Fibroblast of gingiva (primary cell): ENCODE data around the gene KIF16B.

ENCODE experiments used
- DNase-seq: peaks from one replicate; pipeline ENCODE4 v3.0.0-alpha.2; 2011; ENCODE audit warnings: low read depth

The KIF16B gene

DNA sequence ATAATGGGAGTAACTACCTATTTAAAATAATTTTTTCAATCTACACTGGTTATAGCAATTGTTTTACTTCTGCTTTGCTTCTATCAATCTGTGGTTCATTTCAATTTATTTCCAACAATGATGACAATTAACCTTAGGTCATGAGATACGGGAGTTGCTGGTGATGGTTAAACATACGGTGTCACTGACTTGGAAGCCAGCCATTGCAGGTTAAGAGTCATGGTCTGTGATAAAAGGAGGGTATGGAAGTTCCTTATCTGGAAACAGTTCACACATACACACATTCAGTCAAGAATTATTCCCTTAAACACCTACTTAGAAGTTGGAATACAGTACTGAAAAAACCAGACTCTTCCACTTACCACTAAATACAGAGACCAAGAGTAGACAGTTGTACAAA is 180.0 kb downstream of the KIF16B start:
- DNase-seq, result no peak

GRCh38 chr20:16392346-16392745 is 180.9 kb downstream of the KIF16B start:
- no peak for DNase-seq

DNA sequence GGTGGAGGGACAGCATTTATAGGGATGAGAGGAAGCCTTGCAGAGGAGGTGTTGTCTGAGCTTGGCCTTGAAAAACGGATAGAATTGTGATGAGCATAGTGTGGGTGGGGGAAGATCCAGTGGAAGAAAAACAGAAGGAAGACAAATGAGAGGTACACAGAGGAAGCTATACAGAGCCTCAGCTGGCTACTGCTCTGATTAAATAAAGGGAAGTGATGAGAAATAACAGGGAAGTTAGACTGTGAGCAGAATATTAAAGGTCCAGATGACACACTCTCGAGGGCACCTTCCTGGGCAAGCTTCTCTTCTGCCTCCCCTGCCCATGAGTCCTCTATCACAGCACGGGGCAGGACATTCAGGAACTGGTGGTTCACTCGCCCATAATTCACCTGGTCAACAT is 182.3 kb downstream of the KIF16B start:
- DNase-seq, result no peak

DNA sequence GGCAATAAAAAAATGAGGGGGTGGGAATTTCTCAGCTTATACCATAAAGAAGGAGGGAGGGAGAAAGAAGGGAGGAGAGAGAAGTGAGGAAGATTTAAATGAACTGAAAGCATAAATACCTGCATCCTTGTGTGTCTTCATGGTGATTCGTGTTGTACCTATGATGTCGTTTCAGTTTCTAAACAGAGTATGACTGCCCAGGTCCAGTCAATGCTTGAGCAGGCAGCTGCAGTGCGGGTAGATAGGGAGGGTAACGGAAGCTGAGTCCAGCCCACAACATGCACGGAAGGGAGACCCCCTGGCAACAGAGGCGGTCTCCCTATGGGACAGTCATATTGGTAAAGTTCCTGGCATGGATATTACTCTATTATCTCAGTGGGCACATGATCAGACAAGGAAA is 184.5 kb downstream of the KIF16B start:
- DNase-seq, result no peak

DNA sequence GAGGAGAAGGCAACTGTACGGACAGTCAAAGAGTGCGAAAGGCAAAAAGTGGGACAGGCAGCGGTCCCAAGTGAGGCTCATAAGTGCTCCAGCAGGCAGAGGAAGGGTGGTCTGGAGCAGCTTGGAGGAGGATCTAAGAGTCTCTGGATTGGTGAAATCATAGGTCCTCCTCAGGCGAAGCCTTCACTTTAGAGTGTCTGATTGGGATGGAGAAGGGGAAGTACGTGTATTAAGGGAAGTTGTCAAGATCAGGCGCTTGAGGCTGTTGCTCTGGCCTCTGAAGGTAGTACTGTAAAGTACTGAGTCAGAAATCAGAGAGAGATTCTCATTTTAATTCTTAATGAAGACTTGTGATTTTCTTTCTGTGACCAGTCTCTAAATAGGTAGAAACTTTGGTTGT is 185.6 kb downstream of the KIF16B start:
- no peak for DNase-seq

DNA sequence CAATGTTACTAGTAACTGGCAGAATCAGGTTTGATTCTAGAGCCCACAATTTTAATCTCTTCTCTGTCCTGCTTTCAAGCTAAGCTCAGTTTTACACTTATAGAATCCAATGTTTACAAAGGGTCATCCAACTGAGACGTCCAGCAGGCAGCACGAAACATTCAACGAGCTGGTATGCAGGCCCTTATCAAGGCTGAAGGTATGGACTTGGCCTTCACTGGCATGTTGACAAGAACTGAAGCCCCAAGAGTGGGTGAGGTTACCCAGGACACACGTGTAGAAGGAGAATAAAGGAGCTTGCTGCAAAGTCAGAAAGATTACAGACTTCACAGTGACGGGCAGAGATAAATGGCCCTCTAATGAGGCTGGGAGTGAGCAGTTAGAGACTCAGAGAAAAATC is 187.4 kb downstream of the KIF16B start:
- no peak for DNase-seq

GRCh38 chr20:16385462-16385861 is 187.8 kb downstream of the KIF16B start:
- DNase-seq, result no peak

- no peak for DNase-seq
Measured at GRCh38 chr20:16381444-16381843, 191.8 kb downstream of the KIF16B start.

DNA sequence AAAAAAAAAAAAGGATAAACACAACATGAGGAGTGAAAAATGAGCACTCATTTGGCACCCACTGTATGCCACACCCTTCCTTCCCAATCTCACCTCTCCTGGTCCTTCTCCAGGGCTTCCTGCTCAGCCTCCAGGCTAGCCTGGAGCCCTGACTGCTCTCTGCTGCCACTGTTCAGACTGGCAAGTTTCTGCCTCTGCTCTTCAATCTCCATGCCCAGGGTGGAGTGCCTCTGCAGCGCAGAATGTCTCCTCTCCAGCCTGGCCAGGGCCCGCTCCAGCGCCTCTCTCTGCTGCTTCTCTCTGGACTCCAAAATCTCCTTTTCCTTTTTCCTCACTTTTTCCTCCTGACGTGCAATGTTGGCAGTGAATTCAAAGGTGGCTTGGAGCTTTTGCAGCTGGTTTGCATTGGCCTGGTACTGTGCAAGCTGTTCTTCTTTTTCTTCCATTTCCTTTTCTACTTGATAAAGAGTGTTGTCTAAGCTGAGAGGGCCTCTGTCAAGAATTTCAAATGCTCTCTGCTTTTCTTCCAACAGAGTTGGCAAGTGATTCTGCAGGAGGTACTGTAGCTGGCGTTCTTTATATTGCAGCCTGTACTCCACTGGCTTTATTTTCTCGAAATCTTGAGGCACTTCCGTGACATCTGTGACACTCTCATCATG is 194.4 kb downstream of the KIF16B start:
- no peak for DNase-seq

DNA sequence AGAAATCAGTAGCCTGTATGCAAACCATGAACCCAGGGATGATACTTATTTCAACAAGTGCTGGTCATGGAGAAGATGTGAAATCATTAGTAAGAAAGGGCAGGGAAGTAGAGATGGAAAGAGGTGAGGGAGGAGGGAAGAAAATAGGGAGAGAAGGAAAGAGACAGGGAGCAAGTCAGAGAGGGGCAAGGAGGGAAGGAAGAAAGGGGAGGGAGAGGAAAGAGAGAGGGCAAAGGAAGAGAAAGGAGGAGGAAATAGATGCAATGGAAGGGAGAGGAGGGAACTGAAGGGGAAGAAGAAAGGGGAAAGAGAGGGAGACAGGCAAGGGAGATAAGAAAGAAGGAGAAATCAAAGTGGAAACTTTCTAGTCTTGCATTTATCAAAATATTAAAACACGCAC is 195.1 kb downstream of the KIF16B start:
- no peak for DNase-seq

GRCh38 chr20:16369441-16369840 is 203.8 kb downstream of the KIF16B start:
- DNase-seq, result peak; percentile 53

DNA sequence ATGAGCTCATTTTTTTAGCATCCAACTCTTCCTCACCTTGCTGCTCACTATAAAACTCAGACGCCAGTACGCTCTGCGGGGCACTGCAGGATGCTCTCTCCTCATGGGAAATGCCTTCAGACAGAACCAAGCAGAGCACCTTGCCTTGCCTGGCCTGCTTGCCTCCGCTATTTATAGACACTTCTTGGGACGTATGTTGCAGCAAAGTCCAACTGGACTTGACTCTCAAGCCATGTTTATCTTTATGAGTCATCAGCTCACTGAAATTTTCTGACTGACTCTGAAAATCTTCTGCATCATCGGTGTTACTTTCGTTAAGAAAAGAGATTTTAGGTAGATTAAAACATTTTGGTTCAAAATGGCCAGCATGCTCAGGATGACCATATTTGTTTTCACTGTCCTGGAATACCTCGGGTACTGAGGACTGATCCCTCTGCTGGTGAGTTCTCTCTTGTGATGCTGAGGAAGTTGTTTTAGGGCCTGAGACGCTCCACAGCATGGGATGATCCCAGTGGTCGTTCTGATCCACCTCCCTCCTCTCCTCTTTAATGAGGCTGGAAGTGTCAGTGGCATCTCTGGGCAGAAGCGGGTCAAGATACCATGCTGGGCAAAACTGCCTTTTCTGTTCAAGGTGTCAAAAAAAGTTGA is 204.5 kb downstream of the KIF16B start:
- peak; percentile 58 for DNase-seq

DNA sequence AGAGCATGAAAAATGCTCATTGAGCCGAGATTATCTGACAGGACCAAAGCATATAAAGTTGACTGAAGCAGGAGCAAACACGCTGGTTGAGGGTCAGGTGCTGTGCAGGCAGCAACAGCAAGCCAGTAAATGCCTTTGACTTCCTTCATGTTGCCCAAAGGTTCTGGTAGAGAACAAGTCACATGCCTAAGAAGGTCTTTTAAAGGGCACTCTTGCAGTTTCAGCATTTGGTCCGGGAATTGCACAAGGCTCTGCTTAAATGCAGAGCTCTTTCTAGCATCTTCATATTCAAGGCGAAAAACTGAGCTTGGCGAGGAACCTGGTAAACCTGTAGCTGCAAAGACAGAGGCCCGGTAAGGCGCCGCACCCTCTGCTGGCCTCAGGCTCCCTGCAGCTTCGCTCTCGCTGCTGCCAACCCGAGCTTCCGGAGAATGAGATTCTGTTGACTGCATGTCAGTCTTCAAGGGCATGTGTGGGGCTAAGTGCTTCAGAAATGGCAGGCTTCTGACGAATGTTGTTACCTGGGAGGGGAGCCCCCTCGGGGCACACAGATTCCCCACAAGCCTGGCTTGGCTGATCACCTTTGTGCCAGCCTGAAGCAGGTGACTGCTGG is 205.2 kb downstream of the KIF16B start:
- DNase-seq, result no peak

- DNase-seq, result no peak
Measured at GRCh38 chr20:16366529-16366928, 206.7 kb downstream of the KIF16B start.

DNA sequence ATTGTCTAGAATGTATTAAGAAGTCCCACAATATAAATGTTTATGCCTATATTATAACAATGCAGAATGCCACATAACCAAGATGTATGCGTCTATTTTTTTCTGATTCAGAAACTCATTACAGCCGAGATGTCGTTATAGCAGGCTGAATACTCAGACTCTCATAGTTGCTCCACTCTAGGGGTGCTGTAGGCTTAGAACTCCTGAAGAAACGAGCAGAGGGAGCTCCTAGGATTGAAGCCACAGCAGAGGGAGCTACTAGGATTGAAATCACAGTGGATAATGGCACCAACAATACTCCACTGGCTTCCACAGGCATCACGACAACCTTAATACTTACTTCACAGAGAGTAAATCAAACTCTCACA is 208.9 kb downstream of the KIF16B start:
- no peak for DNase-seq

GRCh38 chr20:16363506-16364319 is 209.5 kb downstream of the KIF16B start:
- peak; percentile 64 for DNase-seq

DNA sequence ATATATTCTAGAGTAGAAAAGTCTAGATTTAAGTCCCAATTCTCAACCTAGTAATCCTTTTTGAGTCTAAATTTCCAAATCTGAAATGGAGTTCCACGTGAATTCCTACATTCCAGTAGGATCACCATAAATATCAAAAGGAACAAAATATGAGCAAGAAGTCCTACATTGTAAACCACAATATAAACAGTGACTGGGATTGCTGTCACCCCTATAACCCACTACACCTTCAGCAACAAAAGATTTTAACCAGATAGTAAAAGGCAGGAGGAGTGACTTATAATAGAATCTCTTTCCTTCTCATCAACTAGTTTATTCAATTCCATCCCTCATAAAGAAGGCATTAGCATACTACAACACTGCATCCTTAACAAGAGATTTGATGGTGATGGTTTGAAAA is 210.6 kb downstream of the KIF16B start:
- DNase-seq, result no peak

DNA sequence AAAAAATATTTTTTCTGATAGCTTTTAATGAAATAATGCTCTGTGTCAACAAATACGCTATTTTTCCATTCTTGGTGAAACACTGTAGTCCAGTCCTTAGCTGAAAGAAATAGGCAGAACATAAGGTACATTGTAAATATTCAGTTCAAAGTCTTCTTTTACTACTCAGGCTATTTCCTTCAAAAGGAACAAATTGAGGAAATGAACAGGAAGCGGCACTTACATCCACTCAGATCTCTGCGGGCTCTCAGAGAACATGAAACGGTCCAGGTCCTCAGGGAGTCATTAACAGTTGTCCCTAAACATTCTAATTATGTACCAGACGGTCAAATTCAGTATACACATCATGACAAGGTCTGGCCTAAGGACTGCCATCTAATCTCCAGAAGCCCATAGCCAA is 212.6 kb downstream of the KIF16B start:
- no peak for DNase-seq

DNA sequence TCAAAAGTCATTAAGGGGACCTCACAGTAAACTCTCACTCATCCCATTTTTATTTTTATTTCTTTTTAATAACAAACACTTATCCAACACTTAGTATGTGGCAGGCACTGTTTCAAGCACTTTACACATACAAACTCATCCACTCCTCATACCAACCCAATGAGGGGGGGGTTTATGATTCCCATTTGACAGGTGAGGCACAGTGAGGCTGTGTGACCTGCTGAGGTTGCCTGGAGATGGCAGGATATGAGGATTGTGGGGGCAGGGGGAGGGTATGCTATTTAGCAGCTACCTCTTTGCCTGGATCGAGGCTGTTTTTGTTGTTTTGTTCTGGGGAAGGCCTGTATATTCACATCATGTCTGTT is 219.8 kb downstream of the KIF16B start:
- no peak for DNase-seq

DNA sequence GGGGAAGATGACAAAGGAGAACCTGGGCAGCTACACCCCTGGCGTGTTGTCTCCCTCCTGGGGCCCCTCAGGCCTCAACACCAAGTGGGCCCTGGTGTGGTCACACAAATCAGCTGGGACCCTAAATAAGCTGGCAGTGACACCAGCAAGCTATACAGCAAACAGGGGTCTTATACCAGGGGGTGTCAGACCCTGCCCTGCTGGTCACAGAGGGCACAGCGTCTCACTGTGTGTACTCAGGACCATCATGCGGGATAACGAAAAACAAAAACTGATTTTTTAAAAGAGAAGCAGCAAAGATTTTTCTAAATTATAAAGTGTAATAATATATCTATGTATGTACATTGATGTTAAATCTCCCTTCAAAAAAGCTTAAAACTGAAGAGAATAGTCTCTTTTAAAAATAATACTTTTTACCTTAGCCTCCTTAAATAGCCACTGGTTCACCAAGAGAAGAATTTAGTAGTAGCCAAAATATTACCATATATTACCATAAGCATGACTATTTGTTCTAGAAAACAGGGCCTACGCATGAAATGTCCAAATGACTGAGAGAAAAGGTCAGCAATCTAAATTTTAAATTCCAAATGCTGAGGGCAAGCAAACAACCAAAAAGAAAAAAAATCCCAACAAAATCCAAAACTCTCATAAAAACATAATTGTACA is 220.4 kb downstream of the KIF16B start:
- DNase-seq, result no peak

- no peak for DNase-seq
Measured at GRCh38 chr20:16352321-16352720, 220.9 kb downstream of the KIF16B start.

GRCh38 chr20:16351415-16351814 is 221.8 kb downstream of the KIF16B start:
- DNase-seq, result no peak
